Left ventricle myocardium superior (tissue), 1 donor: Measurements from ENCODE around the gene TENT4A. TPM values are rescaled to one million over a fixed set of nuclear protein-coding genes. Genes with fewer than 3 reads are reported as not detected.

Experiments
- ATAC-seq: fragments of 200-7000 bp; cut with Tn5 transposase; one replicate; pipeline ENCODE4 v1.9.1; 2020; ENCODE audit warnings: mild to moderate bottlenecking, moderate library complexity
- DNase-seq: peaks from one replicate; pipeline ENCODE4 v3.0.0-alpha.2; 2020
- intact Hi-C: fragments of 100-400 bp; cut with micrococcal nuclease; formaldehyde crosslinking; loops from one replicate; pipeline ENCODE4 v1.11.0; 2022
- total RNA-seq: library from RNA; stranded (reverse); fragmentation: NEBNext Ultra II Directional; extraction: Animal tissue kit (Norgen Biotek cat#: 25700); gene quantifications from one replicate; pipeline ENCODE4 v1.2.1, GENCODE V29; 2021
- donor health status: DM: no; HTN: yes; CAD: no; lungs with severe emphysema.

Gene TENT4A
- total RNA-seq, 1 donor from 2014 or later = 10.7 TPM

DNA sequence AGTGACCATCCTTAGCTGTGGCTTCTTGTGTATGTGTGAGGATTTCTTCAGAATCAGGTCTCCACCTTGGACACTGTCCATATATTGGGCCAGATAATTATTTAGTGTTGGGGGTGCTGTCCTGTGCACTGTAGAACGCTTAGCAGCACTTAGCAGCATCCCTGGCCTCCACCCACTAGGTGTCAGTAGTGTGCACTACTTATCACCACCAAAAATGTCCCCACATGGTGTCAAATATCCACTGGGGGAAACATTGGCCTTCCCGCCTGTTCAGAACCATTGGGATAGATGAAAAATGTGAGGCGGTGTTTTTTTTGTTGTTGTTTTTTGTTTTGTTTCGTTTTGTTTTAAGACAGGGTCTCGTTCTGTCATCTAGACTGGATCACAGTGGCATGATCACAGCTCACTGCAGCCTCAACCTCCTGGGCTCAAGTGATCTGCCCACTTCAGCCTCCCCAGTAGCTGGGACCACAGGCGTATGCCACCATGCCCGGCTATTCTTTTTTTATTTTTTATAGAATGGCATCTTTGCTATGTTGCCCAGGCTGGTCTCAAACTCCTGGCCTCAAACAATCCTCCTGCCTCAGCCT lies 67.7 kb downstream of the TENT4A start:
- DNase-seq (no peak), ATAC-seq (no peak)
- intact Hi-C loops = no loop called here

DNA sequence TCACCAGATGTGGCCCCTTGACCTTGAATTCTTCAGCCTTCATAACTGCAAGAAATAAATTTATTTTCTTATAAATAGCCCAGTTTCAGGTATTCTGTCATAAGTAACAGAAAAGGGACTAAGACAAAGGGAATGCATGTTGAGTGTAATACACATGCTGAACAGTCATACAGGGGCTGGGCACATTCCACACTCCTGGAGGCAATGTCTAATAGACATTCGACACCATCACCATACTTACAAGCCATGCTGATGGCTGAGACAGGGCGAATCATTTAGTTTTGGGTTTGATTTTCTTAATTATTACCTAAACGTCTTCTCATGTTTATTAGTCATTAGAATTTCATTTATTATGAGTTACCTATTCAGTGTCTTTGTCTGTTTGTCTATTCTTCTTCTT lies 68.5 kb downstream of the TENT4A start:
- ATAC-seq (no peak), DNase-seq (no peak)
- intact Hi-C loops = no loop called here

DNA sequence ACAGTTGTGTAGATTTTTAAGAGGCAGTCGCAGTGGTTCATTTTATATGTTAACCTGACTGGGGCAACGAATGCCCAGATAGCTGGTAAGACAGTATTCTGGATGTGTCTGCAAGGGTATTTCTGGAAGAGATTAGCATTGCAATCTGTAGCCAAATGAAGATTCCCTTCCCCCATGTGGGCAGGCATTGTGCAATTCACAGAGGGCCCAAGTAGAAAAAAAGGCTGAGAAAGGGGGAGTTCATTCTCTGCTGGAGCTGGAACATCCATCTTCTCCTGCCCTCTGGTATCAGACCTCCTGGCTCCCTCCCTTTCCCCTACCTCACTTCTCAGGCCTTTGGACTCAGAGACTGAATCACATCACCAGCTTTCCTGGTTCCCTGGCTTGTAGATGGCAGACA lies 70.6 kb downstream of the TENT4A start:
- ATAC-seq (no peak), DNase-seq (no peak)
- intact Hi-C loops = no loop called here

DNA sequence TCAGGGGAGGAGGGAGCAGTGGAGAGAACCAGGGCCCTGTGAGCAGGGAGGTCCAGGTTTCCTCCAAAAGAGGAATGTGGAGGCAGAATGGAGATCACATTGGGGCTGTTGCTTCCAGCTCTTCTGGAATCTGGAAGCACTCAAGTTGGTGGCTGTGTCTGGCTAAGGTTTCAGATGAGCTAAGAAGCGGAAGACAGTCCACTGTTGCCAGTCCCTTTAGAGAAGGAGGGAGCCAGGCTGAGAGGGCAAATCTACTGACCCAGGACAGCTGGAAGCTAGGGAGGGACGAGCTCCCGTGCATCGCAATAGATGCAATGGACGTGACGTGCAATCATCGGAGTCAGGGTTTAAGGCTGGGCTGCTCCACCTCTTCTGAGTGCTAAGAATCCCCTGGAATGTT lies 71.2 kb downstream of the TENT4A start:
- intact Hi-C loops = no loop called here
- ATAC-seq (no peak), DNase-seq (no peak)

DNA sequence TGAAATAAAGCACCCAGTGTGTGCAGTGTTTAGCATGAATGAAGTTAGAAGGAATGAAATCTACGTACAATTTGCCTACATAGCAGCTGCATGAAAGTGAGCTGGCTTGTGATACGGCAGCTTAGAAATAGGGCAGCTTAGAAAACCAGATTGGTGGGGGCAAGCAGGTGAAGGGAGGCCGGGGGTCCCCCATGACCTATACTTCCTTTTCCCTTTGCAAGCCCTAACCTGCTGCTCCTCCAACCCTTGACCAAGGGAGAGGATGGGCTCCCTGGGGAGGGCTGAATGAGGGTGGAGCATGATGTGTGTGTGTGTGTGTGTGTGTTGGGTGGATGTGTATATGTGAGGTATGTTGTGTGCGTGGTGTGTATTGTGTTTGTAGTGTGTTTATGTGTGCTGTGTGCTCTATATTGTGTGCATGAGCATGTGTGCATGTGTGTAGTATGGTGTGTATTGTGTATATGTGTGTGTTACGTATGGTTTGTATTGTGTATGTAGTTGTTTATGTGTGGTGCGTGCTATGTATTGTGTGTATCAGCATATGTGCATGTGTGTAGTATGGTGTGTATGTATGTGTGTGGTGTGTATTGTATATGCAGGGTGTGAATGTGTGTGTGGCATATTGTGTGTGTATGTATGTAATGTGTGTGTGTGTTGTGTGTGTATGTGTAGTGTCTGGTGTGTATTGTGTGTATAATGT lies 72.1 kb downstream of the TENT4A start:
- ATAC-seq = no peak
- intact Hi-C loops = no loop called here

DNA sequence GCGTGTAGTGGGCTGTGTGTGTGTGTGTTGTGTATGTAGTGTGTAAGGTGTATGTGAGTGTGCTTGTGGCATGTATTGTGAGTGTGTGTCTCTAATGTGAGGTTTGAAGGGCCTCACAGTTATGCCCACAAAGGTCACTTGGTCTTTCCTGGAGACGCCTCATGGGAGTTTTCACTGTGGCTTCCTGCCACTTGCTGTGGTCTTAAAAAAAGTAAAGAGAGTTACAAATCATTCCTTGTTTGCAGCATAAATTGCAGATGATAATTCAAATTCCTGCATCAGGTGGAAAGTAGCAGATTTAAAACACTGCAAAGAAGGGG lies 72.6 kb downstream of the TENT4A start:
- intact Hi-C loops = no loop called here
- no peak for ATAC-seq
- no peak for DNase-seq

More for the DNA sequence above, 72.1 kb downstream of the TENT4A start:
- DNase-seq = no peak

DNA sequence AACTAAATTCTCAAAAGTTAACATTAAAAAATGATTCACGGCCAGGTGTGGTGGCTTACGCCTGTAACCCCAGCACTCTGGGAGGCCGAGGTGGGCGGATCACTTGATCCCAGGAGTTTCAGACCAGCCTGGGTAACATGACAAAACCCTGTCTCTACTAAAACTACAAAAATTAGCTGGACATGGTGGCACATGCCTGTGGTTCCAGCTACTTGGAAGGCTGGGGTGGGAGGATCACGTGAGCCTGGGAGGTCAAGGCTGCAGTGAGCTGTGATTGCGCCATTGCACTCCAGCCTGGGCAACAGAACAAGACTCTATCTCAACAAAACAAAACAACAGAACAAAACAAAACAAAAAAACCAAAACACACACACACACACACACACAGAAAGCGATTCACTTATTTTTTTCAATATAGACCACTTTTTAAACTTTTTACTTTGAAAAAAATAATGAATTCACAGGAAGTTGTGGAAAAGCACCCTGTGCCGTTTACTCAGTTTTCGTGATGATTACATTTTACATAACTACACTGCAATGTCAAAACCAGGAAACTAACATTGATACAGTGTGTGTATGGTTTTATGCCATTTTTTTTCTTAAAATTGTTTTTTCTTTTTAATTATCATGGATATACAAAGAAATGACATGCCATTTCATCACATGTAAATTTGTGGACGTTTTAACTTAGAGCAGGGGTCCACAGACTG lies 73.7 kb downstream of the TENT4A start:
- ATAC-seq = no peak
- no peak for DNase-seq

DNA sequence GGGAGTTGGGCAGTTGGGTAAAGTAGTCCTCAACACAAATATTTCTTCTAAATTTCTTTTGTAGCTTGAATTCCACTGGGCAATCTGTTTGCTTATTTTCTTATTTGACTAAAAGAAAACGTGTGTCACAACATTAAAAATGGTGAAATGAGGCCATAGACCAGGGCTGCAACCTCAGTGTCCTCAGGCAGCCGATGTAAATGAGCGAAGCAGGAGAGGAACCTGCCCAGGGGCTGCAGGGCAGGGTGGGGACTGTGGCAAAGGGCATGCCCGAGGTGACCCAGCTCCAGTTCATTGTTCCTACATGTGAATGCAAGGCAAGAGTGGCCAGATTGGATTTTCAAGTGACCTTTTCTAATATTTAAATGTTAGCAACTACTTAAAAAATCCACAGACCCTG lies 74.7 kb downstream of the TENT4A start:
- no peak for ATAC-seq
- DNase-seq = no peak
- intact Hi-C loops = no loop called here

More for the DNA sequence above, 73.7 kb downstream of the TENT4A start:
- intact Hi-C loops = no loop called here

DNA sequence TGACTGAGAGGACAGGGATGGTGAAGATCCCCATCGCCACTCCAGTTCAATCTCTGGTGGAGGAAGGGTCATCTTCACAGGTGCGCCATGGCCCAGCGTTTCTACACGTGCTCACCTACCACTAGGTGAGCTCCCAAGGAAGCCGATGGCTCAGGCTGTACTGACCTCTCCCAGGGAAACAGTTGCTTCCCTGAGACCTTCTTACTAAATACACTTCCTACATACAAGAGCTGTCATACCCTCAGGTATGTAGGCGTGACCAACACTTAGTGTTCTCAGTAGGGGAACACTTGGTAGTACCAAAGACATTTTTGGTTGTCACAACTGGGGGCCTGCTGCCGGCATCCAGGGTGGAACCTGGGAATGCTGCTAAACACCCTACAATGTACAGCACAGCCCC lies 75.2 kb downstream of the TENT4A start:
- intact Hi-C loops = no loop called here
- ATAC-seq (no peak), DNase-seq (no peak)

DNA sequence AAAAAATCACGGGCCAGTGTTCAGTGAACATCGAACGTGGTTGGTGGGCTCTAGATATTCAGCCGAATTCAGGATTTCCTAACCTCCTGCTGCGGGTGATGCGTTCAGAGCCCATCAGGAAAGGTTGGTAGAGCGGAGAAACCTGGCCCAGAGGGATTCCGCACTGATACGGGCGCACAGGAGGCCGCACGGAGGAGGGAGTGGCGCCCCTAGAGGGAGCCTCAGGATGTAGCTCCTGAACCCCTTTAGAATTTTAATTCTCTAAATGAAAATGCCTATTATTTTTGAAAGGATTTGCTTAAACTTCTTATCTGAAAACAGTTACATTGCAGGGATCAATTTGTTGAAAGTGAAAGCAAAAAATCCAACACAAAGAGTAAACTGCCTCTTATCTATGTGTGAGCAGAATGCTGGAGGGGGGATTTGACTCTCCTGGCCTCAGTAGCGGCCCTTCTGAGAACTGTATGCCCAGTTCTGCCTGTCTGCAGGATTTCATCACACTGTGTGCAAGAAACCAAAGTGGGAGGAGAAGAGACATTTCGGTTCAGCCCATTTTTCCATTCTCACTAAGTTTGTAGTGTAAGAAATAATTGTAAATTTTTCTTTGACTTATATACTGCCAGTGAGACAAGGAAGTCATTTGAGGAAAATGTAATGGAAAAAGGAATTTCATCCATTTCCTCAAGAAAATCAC lies 75.9 kb downstream of the TENT4A start:
- intact Hi-C loops = no loop called here
- no peak for DNase-seq
- ATAC-seq = no peak

DNA sequence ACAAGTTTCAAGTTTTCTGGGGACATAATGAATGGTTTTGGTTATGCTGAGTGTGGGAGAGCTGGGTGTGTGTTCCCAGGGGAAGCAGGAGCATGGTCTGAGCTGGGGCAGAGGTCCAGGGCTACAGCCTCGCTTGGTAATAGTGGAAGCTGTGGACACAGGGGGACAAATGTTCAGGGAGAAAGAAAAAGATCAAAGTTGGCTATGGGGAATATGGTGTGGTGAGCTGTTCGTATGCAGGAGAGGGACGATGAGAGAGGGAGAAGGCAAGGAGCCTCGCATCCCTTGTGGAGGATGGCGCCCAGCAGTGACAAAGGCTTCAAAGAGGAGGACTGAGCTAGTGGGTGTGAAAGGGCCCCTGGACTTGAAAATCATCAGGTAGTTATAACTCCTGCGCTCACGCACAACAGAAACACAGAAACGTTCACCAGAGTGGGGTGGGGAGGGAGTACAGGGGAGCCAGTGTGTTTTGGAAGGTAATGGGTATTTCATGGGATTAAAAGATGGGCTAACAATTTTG lies 77.2 kb downstream of the TENT4A start:
- DNase-seq = no peak
- no peak for ATAC-seq
- intact Hi-C loops = no loop called here

DNA sequence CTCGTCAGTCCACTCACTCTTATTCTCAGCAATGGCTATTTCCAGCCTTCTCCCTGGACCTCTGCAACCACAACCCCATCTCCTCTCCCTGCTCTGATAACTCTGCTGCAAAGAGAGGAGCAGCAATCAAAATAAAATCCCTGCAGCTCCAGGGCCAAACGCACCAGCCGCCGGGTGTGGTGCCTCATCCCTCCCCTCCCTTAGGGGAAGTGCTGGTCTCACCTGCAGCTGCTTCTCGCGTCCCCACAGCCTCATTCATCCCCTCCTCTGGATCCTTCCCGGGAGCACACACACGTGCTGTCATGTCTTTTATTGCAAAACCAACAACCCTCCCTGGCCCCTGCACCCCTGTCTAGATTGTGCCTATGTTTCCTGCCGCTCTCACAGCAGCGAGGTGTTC lies 77.8 kb downstream of the TENT4A start:
- intact Hi-C loops = no loop called here
- DNase-seq (no peak), ATAC-seq (no peak)

DNA sequence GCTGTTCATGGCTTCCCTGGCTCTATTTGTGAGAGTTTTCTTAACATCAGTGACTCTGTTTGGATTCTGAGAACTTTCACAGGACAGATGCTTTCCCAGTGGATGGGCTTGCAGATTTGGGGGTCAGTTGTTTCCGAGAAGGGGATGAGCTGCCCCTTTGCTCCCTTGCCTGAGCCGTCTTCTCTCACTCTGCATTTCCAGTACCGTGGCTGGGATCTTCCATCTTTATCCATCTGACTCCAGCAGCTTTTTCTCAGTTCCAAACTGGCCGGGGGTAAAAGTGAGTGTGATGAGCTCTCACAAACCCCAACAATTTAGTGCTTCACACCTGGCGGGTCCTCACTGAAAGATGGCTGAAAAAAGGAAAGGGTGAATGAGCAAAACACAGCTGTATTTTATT lies 79.1 kb downstream of the TENT4A start:
- DNase-seq (no peak), ATAC-seq (no peak)
- intact Hi-C loops = no loop called here

DNA sequence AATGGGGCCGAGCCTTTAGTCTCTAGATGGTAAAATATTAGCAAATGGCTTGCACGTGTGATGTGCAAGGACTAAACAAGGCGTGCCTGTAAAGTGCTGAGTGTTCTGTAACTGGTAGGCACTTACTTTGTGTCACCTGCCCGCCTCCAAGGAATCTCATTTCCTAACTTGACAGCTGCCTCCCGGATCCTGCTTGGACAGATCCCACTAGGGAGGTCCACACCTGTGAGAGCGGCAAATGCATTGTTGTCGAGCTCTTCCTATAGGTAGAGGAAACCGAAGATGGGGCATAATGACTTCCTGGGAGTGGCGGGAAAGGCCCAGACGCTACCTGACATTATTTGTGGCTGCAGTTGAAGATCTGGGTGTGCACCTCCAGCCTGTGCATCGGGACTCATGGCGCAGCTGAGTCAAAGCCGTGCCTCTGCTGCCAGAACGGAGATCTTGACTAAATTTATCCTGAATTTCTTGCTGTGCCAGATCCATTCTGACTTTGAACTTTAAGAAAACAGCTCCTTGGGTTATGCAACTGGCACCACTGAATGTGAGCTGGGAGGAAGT lies 79.8 kb downstream of the TENT4A start:
- intact Hi-C loops = no loop called here

DNA sequence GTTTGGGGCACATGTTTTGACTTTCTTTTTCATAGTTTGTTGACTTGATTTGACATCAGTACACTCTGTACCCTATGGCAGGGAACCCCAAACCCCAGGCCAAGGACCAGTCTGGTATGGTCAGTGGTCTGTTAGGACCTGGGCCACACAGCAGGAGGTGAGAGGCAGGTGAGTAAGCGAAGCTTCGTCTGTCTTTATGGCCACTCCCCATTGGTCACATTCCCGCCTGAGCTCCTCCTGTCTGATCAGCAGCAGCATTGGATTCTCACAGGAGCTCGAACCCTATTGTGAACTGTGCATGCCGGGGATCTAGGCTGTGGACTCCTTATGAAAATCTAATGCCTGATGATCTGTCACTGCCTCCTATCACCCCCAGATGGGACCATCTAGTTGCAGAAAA lies 88.0 kb downstream of the TENT4A start:
- ATAC-seq (no peak), DNase-seq (no peak)
- intact Hi-C loops = no loop called here

More for the DNA sequence above, 79.8 kb downstream of the TENT4A start:
- no peak for DNase-seq
- no peak for ATAC-seq

DNA sequence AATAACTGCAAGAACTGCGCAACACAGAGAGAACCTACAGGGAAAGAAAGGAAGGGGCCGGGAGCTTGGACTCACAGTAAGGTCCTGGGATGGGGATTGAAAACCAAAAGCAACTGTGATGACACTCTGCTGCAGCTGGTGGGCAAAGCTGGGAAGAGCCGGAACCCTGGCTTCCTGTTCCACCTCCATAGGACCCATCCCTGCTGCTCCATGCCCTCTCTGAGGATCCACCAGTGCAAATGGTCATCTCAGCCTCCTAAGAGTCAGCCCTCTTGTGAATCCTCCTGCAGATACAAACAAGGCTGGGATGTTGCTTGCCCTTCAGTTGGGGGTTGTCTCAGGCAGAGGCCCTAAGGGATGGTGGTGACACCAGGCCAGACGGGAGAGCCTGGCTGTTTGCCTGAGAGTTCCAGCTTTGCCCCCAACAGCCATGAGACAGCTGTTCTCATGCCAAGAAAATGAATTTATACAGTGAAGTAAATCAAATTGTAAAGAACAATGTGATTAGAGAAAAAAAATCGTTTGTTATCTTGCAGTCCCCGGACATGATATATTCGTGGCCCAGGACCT lies 90.8 kb downstream of the TENT4A start:
- DNase-seq (no peak), ATAC-seq (no peak)
- intact Hi-C loops = no loop called here

DNA sequence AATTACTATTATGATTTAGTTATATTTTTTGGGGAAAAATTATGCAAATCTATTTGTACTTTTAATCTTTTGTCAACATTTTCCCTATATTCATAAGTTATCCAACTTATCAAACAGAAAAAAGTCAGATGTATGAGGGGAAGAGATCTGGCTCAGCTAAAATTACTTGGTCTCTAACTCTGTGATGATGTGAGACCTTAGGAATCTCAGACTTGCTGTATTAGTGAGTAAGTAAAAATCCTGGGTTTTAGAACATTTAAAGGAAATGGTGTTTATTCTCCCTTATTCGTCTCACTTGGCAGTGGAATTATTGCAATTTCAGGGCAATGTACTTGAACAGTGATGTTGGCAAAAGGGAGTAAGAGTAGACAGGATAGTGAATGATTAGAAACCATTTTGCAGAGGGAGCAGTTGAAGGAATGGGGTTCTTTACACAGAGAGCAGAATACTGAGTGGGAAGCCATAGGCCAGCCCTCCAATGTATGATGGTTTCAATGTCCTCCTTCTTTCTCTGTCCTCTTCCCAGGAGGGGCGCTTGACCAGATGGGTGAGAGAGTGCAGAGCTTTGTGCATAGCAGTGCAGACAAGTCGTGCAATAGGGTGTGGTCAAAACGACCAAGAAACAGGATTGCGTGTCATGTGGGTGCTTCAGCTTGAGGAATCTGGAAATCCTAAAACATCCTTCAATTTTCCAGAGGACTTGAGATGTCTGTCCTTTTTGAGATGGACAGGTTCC lies 91.7 kb downstream of the TENT4A start:
- no peak for DNase-seq
- ATAC-seq = no peak
- intact Hi-C loops = no loop called here

DNA sequence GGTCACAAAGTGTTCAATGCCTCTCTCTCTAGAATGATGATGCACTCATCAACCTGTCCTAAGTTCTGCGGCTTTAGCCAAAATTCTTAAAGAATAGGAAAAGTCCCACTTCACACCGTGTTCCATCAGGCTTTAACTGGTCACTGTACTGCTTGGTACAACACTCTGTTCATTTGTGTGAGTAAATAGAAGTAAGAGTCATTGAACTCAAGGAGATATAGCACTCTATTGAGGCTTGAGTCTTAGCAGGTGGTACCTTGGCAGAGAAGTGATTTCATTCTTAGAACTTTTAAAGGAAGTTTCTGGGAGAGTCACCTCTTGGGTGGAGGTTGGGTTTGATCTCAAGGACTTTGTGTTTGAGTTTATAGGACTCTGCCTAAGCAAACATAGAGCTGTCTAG lies 92.6 kb downstream of the TENT4A start:
- DNase-seq = no peak
- no peak for ATAC-seq
- intact Hi-C loops = no loop called here
